Adrenal gland (tissue), 12 donors: ENCODE measurements around the gene IQGAP1. TPM values are rescaled to one million over a fixed set of nuclear protein-coding genes. Genes with fewer than 3 reads are reported as not detected.
"Not testable (repeated sequence)": the region's sequence is repeated elsewhere in the genome, so short reads cannot be mapped to it uniquely, and the experiment has no call there.

ENCODE experiments used
- DNase-seq, 7 donors: peaks; one replicate each; pipeline ENCODE4 v3.0.0-alpha.2; 2019 to 2020
- H3K27ac ChIP-seq, 5 donors: fragments of 200-600 bp; sonication (generic) in 4 of 5; 1 replicate in 3 of 5; 2 replicates in 2 of 5; pipeline versions ENCODE4 v1.5.1 to v1.8.0; 2016 to 2020; ENCODE audit warnings: mild to moderate bottlenecking in 1 of 5
- H3K27me3 ChIP-seq: fragments of 200-600 bp; 2 replicates; pipeline ENCODE4 v1.8.0; 2021
- H3K36me3 ChIP-seq, 2 donors: fragments of 200-600 bp; replicated peaks in 1 of 2; 1 replicate in 1 of 2; 2 replicates in 1 of 2; pipeline versions ENCODE4 v1.5.1 to v1.8.0; 2018 to 2022
- H3K4me1 ChIP-seq, 2 donors: fragments of 200-600 bp; replicated peaks in 1 of 2; 1 replicate in 1 of 2; 2 replicates in 1 of 2; pipeline versions ENCODE4 v1.5.1 to v1.8.0; 2018 to 2021
- H3K4me3 ChIP-seq, 4 donors: fragments of 200-600 bp; sonication (generic) in 3 of 4; one replicate each; pipeline ENCODE4 v1.5.1; 2016 to 2018
- H3K9me3 ChIP-seq, 3 donors: fragments of 200-600 bp; sonication (generic) in 1 of 3; replicated peaks in 1 of 3; 1 replicate in 2 of 3; 2 replicates in 1 of 3; pipeline versions ENCODE4 v1.5.1 to v1.8.0; 2016 to 2021
- POLR2A ChIP-seq, 2 donors: fragments of 450-650 bp; IDR thresholded peaks; one replicate each; pipeline ENCODE4 v1.6.1; 2017; ENCODE audit warnings: antibody characterized with exemption in 2 of 2, mild to moderate bottlenecking in 2 of 2, moderate library complexity in 1 of 2
- WGBS, 4 donors: extraction: QIAGEN DNeasy Blood & Tissue Kit in 2 of 4; methylation state at CpG; one replicate each; pipeline versions ENCODE4 v1.1.5 to v1.1.7; 2013 to 2017; 5-methylcytosine and 5-hydroxymethylcytosine counted together
- intact Hi-C, 2 donors: fragments of 100-400 bp; cut with DNase I; formaldehyde crosslinking; loops; one replicate each; pipeline versions ENCODE4 v1.14.1 to v1.15.0; 2022 to 2023
- polyA plus RNA-seq, 3 donors: library from polyadenylated mRNA; stranded (reverse); fragments of 200-250 nt in 2 of 3; fragments of 350-450 nt in 1 of 3; fragmentation: Illumina TruSeq in 1 of 3; extraction: RNeasy Lipid Tissue Mini Kit (QIAGEN cat#74804) in 1 of 3; gene quantifications; one replicate each; pipeline ENCODE4 v1.2.3, GENCODE V29; 2013 to 2014
- total RNA-seq, 9 donors: library from RNA; depleted of rRNA in 4 of 9; stranded (reverse); fragments of >200 nt in 4 of 9; fragments of 120-200 nt in 1 of 9; fragmentation: NEBNext Ultra II Directional in 1 of 9; extraction: Animal tissue kit (Norgen Biotek cat#: 25700) in 1 of 9; gene quantifications; one replicate each; pipeline versions ENCODE4 v1.1.0 to v1.2.4, GENCODE V29; 2013 to 2023
- TF ChIP-seq, protein P1 (sequence below), 6 experiments: fragments of 450-650 bp in 4 of 6; fragments of 200-600 bp in 2 of 6; sonication (generic) in 1 of 6; IDR thresholded peaks; 1 replicate in 5 of 6; 2 replicates in 1 of 6; pipeline versions ENCODE4 v1.5.1 to v1.8.0; 2016 to 2021; ENCODE audit warnings: antibody characterized with exemption in 6 of 6, mild to moderate bottlenecking in 2 of 6, moderate library complexity in 1 of 6
- donor health status: healthy with polysubstance abuse.
- donor health status: Bipolar disorder and iron deficiency.
- donor health status: DM: yes; HTN: yes; CAD: no.
- donor health status: DM: no; HTN: no; CAD: no.
- donor health status: DM: no; HTN: no; CAD: no.
- donor health status: DM: yes; HTN: yes; CAD: no.

Gene IQGAP1
- total and polyA plus RNA-seq, 12 donors = 34.3 to 261 (median 150) TPM

DNA sequence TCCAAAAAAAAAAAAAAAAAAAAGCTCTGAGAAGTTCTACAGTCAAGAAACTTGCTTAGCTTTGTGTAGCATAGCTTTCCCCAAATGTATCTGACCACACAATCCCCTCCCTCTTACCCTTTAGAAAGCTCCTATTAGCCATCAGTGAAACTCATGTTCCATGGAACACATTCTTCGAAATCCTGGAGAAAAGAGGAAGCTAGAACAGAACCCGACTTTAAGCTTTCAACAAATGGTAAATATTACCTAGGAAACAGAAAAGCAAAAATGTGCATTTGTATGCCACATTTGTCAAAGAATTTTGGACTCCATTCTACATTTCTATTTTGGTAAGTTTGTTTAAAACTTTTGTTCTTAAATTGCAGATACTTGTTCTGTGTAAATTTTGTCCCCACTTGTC lies 124.2 kb downstream of the IQGAP1 start:
- Histone ChIP-seq H3K36me3 (no peaks in the 10 kb centered on the region), H3K27me3 (no peaks in the 10 kb centered on the region), H3K9me3 (no peaks in the 10 kb centered on the region), H3K4me1 (no peaks in the 10 kb centered on the region), H3K27ac (no peak overlapping the region), H3K4me3 (no peak overlapping the region)
- 57 to 76% (median 65%) methylated on average over 2 of the region's 2 CpGs for WGBS, 4 donors
- DNase-seq = no peak
- TF ChIP-seq, protein P1, sequence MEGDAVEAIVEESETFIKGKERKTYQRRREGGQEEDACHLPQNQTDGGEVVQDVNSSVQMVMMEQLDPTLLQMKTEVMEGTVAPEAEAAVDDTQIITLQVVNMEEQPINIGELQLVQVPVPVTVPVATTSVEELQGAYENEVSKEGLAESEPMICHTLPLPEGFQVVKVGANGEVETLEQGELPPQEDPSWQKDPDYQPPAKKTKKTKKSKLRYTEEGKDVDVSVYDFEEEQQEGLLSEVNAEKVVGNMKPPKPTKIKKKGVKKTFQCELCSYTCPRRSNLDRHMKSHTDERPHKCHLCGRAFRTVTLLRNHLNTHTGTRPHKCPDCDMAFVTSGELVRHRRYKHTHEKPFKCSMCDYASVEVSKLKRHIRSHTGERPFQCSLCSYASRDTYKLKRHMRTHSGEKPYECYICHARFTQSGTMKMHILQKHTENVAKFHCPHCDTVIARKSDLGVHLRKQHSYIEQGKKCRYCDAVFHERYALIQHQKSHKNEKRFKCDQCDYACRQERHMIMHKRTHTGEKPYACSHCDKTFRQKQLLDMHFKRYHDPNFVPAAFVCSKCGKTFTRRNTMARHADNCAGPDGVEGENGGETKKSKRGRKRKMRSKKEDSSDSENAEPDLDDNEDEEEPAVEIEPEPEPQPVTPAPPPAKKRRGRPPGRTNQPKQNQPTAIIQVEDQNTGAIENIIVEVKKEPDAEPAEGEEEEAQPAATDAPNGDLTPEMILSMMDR (IDR thresholded peaks at IDR 0.05) = no peak
- TF ChIP-seq POLR2A (IDR thresholded peaks at IDR 0.05) = no peak
- intact Hi-C loops = no loop called here

DNA sequence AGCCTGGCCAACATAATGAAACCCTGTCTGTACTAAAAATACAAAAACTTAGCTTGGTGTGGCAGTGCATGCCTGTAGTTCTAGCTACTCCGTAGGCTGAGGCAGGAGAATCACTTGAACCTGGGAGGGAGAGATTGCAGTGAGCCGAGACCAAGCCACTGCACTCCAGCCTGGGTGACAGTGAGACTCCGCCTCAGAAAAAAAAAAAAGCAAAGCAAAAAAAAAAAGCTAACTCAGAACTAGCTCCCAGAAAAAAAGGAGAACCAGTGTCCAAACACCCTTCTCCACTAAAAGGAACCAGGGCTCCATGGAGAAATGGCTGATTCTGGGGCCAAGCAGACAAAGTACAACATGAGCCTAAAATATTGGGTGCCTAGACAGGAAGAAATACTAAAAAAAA lies 124.9 kb downstream of the IQGAP1 start:
- H3K9me3 ChIP-seq = no peaks in the 10 kb centered on the region

DNA sequence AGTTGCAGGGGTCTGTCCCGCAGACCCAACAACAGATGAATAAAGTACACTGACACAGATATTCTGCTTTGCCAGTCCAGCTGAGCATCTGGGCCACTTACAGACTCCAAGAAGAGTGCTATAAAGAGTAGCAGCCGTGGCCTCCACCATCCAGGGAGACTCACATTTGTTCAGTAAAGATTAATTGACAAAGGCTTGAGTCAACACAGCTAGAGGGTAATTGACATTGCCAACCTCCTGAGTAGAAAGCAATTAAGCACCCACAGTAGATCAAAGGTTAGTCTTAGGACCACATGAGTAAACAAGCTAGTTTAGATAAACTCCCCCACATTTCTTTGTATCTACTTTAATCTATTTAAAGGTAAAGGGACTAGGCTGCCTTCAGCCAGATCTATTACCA lies 125.4 kb downstream of the IQGAP1 start:
- TF ChIP-seq, protein P1 (IDR thresholded peaks at IDR 0.05) = no peak
- TF ChIP-seq POLR2A (IDR thresholded peaks at IDR 0.05) = no peak

More for the DNA sequence above, 124.9 kb downstream of the IQGAP1 start:
- no peaks in the 10 kb centered on the region for H3K36me3 ChIP-seq
- H3K4me1 ChIP-seq = no peaks in the 10 kb centered on the region
- DNase-seq = no peak
- no peaks in the 10 kb centered on the region for H3K27me3 ChIP-seq
- WGBS, 4 donors = 74 to 83% (median 82%) methylated on average over 3 of the region's 3 CpGs
- intact Hi-C loops = no loop called here
- TF ChIP-seq POLR2A (IDR thresholded peaks at IDR 0.05) = no peak
- TF ChIP-seq, protein P1 (IDR thresholded peaks at IDR 0.05) = no peak
- no peak overlapping the region for H3K27ac ChIP-seq
- no peak overlapping the region for H3K4me3 ChIP-seq

DNA sequence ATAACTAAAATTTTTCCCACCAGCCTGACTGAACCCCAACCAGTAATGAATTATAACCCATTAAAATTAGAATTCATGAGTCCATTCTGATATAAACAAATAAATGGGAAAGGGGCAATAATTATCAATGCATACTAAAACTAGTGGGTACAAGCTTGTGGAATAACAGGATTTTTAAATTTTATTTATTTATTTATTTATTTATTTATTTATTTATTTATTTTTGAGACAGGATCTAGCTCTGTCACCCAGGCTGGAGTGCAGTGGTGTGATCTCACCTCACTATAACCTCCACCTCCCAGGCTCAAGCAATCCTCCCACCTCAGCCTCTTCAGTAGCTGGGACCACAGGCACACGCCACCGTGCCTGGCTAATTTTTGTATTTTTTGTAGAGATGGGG lies 125.9 kb downstream of the IQGAP1 start:
- H3K36me3 ChIP-seq, intact Hi-C loops, H3K27ac ChIP-seq, H3K4me3 ChIP-seq, H3K9me3 ChIP-seq, H3K27me3 ChIP-seq, H3K4me1 ChIP-seq, DNase-seq: not testable (repeated sequence)
- 50 to 88% (median 71%) methylated on average over 2 of the region's 2 CpGs for WGBS, 4 donors

More for the DNA sequence above, 125.4 kb downstream of the IQGAP1 start:
- WGBS, 4 donors = 94 to 100% (median 95%) methylated on average over 2 of the region's 2 CpGs
- Histone ChIP-seq H3K4me1 (no peaks in the 10 kb centered on the region), H3K27me3 (no peaks in the 10 kb centered on the region), H3K9me3 (no peaks in the 10 kb centered on the region), H3K4me3 (no peak overlapping the region), H3K36me3 (no peaks in the 10 kb centered on the region), H3K27ac (no peak overlapping the region)
- no peak for DNase-seq
- intact Hi-C loops = no loop called here

DNA sequence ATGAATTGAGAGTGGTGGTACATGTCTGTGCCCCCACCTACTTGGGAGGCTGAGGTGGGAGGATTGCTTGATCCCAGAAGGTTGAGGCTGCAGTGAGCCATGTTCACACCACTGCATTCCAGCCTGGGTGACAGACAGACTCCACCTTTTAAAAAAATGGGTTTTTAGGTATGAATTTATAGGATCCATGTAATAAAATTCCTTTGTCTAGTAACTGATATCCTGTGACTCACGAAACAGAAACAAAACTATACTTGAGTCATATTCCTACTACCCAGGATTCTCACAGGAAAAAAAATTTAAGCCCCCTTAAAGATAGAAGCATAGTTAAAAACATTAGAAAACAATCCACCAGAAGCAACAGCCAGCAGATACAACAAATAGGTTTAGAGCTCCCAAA lies 131.6 kb downstream of the IQGAP1 start:
- H3K27ac ChIP-seq = no peak overlapping the region
- WGBS, 4 donors = 75 to 88% (median 76%) methylated on average over 1 of the region's 1 CpG
- H3K4me3 ChIP-seq = no peak overlapping the region
- H3K9me3 ChIP-seq = no peaks in the 10 kb centered on the region
- DNase-seq = no peak
- no peaks in the 10 kb centered on the region for H3K4me1 ChIP-seq
- no peaks in the 10 kb centered on the region for H3K36me3 ChIP-seq
- intact Hi-C loops = loop anchor here in 1 of 2 donors (10.0 kb wide), 1 partner anchor 85 kb away; no protein-coding TSS in a partner anchor
- no peaks in the 10 kb centered on the region for H3K27me3 ChIP-seq
- TF ChIP-seq, protein P1 (IDR thresholded peaks at IDR 0.05) = no peak
- no peak for TF ChIP-seq POLR2A (IDR thresholded peaks at IDR 0.05)
